K562 treated with DMSO at 1 percent for 4 hours (cell line): Measurements from ENCODE around the gene MKRN2OS. TPM values are rescaled to one million over a fixed set of nuclear protein-coding genes. Genes with fewer than 3 reads are reported as not detected.

Experiments
- total RNA-seq: library from RNA; unstranded; fragments of 300-600 nt; gene quantifications from 2 replicates; pipeline ENCODE4 v1.2.3, GENCODE V29; 2022; ENCODE audit not compliant: insufficient read depth

The MKRN2OS gene
- not detected in 2 replicates for total RNA-seq

GRCh38 chr3:12545473-12545791 is at the start of gene MKRN2OS:
Gene MKRN2OS (minus strand): TSS chr3:12545499. CDS start chr3:12545464, 35 bp downstream.

GRCh38 chr3:12556690-12557472 is 11.6 kb upstream of the MKRN2OS start, which contains the start of gene MKRN2:
Gene MKRN2 (plus strand): TSS chr3:12557087. CDS start chr3:12557151, 64 bp downstream.

Other genes starting within 250 kb of the MKRN2OS start
- gene TSEN2, start 61.0 kb downstream of the MKRN2OS start, total RNA-seq: 4.1 and 7.1 TPM in 2 replicates
- gene MKRN2, start 11.6 kb upstream of the MKRN2OS start, total RNA-seq: 30.1 and 33.7 TPM in 2 replicates
- 56.1 and 69.2 TPM in 2 replicates for gene RAF1, start 118.6 kb upstream of the MKRN2OS start, total RNA-seq
- gene TMEM40, start 213.8 kb upstream of the MKRN2OS start, total RNA-seq: not detected in 2 replicates